ENCODE data around the gene BMPR1A.

GRCh38 chr10:86951184-86951761, 194.9 kb downstream of the BMPR1A start:
- TF ChIP-seq POLR2AphosphoS5 (IDR thresholded peaks at IDR 0.05), result no peak
- TF ChIP-seq CTCF (IDR thresholded peaks at IDR 0.05), result no peak
- TF ChIP-seq POLR2A (IDR thresholded peaks at IDR 0.05), result no peak
